Panc1 (cell line): Measurements from ENCODE around the gene EXT2. TPM values are rescaled to one million over a fixed set of nuclear protein-coding genes. Genes with fewer than 3 reads are reported as not detected.

Experiments
- ATAC-seq: fragments of 200-7000 bp; cut with Tn5 transposase; 2 replicates; pipeline ENCODE4 v1.9.1; 2020; ENCODE audit warnings: mild to moderate bottlenecking, moderate library complexity
- BruUV-seq: library from RNA; stranded (reverse); fragments of 400-500 nt; replicated peaks from 2 replicates; lab custom pipeline; 2021; lab: Mats Ljungman, UMichigan
- CTCF ChIA-PET: fragments of 300-600 bp; sonication (Branson Sonifier 250); formaldehyde crosslinking; loops from one replicate; lab custom pipeline; 2022; ENCODE audit warnings: antibody characterized with exemption; lab: Charles Lee
- POLR2A ChIA-PET: fragments of 300-600 bp; sonication (Branson Sonifier 250); formaldehyde crosslinking; loops from one replicate; lab custom pipeline; 2022; ENCODE audit warnings: antibody characterized with exemption; lab: Charles Lee
- DNase-seq: peaks from one replicate; pipeline ENCODE4 v3.0.0-alpha.2; 2010; ENCODE audit warnings: low read depth, low spot score
- H3K27ac ChIP-seq: 2 replicates; pipeline ENCODE4 v1.5.1; 2011; ENCODE audit warnings: mild to moderate bottlenecking, low read length, inconsistent platforms
- H3K27me3 ChIP-seq: fragments of 200-500 bp; sonication (Bioruptor generic); 2 replicates; pipeline ENCODE4 v1.6.0; 2014; ENCODE audit warnings: low read length, inconsistent platforms; ENCODE audit not compliant: control insufficient read depth, insufficient read depth
- H3K36me3 ChIP-seq: fragments of 200-500 bp; sonication (Bioruptor generic); 2 replicates; pipeline ENCODE4 v1.5.1; 2014; ENCODE audit warnings: inconsistent platforms, mild to moderate bottlenecking, low read length, moderate library complexity; ENCODE audit not compliant: control insufficient read depth, insufficient read depth
- H3K4me1 ChIP-seq: 2 replicates; pipeline ENCODE4 v1.5.1; 2011; ENCODE audit warnings: inconsistent platforms, mild to moderate bottlenecking, low read length, moderate library complexity; ENCODE audit not compliant: control insufficient read depth, insufficient read depth
- H3K4me3 ChIP-seq, 2 experiments: 2 replicates each; pipeline ENCODE4 v1.5.1; 2011 to 2012; ENCODE audit warnings: low read depth in 2 of 2, low read length in 2 of 2, mild to moderate bottlenecking in 2 of 2, inconsistent platforms in 1 of 2, moderate library complexity in 1 of 2
- H3K9me3 ChIP-seq: fragments of 200-500 bp; sonication (Bioruptor generic); 2 replicates; pipeline ENCODE4 v1.5.1; 2014; ENCODE audit warnings: low read depth, mild to moderate bottlenecking, inconsistent platforms, low read length, moderate library complexity; ENCODE audit not compliant: control insufficient read depth, insufficient read depth
- CTCF ChIP-seq: fragments of 450-650 bp; IDR thresholded peaks from 2 replicates; pipeline ENCODE4 v1.5.1; 2017; ENCODE audit warnings: mild to moderate bottlenecking
- POLR2AphosphoS5 ChIP-seq: IDR thresholded peaks from 2 replicates; pipeline ENCODE4 v1.6.1; 2012; ENCODE audit warnings: mild to moderate bottlenecking, low read depth, low read length, moderate library complexity
- REST ChIP-seq, 2 experiments: IDR thresholded peaks; 2 replicates each; pipeline ENCODE4 v1.6.1; 2011 to 2012; ENCODE audit warnings: low read depth in 2 of 2, control low read depth in 1 of 2, low read length in 1 of 2, mild to moderate bottlenecking in 1 of 2, moderate library complexity in 1 of 2; ENCODE audit not compliant: insufficient read depth in 1 of 2
- SIN3A ChIP-seq: IDR thresholded peaks from 2 replicates; pipeline ENCODE4 v1.6.1; 2012; ENCODE audit warnings: low read depth, mild to moderate bottlenecking, low read length, moderate library complexity, borderline replicate concordance; ENCODE audit not compliant: insufficient read depth
- TCF7L2 ChIP-seq: IDR thresholded peaks from 2 replicates; pipeline ENCODE4 v1.6.1; 2011; ENCODE audit warnings: mild to moderate bottlenecking, low read depth, low read length, inconsistent platforms
- in situ Hi-C: cut with HindIII; loops from 2 replicates; pipeline ENCODE4 v1.10.0; 2016; ENCODE audit warnings: low sequenced_read_pairs, low pct_unique_long_range_greater_than_20kb
- intact Hi-C: fragments of 100-400 bp; cut with micrococcal nuclease; formaldehyde crosslinking; loops from one replicate; pipeline ENCODE4 v1.10.0; 2022; ENCODE audit not compliant: unreplicated experiment
- total RNA-seq: library from RNA; stranded (reverse); gene quantifications from one replicate; pipeline ENCODE4 v1.2.1, GENCODE V29; 2021; ENCODE audit not compliant: unreplicated experiment

EXT2 gene
- total RNA-seq, 1 experiment from 2014 or later = 57.5 TPM

GRCh38 chr11:44192017-44192385 lies 96.5 kb downstream of the EXT2 start:
- Histone ChIP-seq H3K27me3 (no peaks in the 10 kb centered on the region), H3K4me3 (no peak overlapping the region), H3K9me3 (peaks cover 8% of the 10 kb centered on the region; the same call in 1 of the 2 replicates), H3K36me3 (no peaks in the 10 kb centered on the region), H3K27ac (no peak overlapping the region), H3K4me1 (0 out of 2 replicates have a peak, but pooled peaks cover 2% of the 10 kb centered on the region)
- intact Hi-C loops (no loop called here), in situ Hi-C loops (no loop called here)
- POLR2A ChIA-PET = no interaction called here
- no TSS peak for BruUV-seq
- DNase-seq (no peak), ATAC-seq (no peak)
- CTCF ChIA-PET = no interaction called here
- no peak for TF ChIP-seq TCF7L2
- no peak for TF ChIP-seq CTCF
- no peak for TF ChIP-seq REST (IDR thresholded peaks at IDR 0.05; ENCODE audit: insufficient read depth in 1 of 2, low read depth in 2 of 2, low read length in 1 of 2)
- TF ChIP-seq POLR2AphosphoS5 = no peak
- no peak for TF ChIP-seq SIN3A

GRCh38 chr11:44192462-44193100 lies 97.1 kb downstream of the EXT2 start:
- H3K36me3 ChIP-seq = no peaks in the 10 kb centered on the region
- in situ Hi-C loops (no loop called here), intact Hi-C loops (no loop called here)
- BruUV-seq = no TSS peak
- DNase-seq = no peak
- ChIA-PET CTCF (no interaction called here), POLR2A (no interaction called here)
- peaks cover 8% of the 10 kb centered on the region; the same call in 1 of the 2 replicates for H3K9me3 ChIP-seq
- no peak for ATAC-seq
- H3K27me3 ChIP-seq = no peaks in the 10 kb centered on the region
- no peak overlapping the region for H3K27ac ChIP-seq
- no peak for TF ChIP-seq REST (IDR thresholded peaks at IDR 0.05; ENCODE audit: insufficient read depth in 1 of 2, low read depth in 2 of 2, low read length in 1 of 2)
- TF ChIP-seq SIN3A = no peak
- H3K4me3 ChIP-seq = no peak overlapping the region
- 0 out of 2 replicates have a peak, but pooled peaks cover 2% of the 10 kb centered on the region for H3K4me1 ChIP-seq
